GM12864 (cell line): ENCODE data around the gene ZDHHC7.
A peak's percentile ranks its signal among the peaks of the same experiment; 100 is the strongest.

Experiments
- DNase-seq: peaks from one replicate; pipeline ENCODE4 v3.0.0-alpha.2; 2011; ENCODE audit warnings: low read depth
- H3K4me3 ChIP-seq: 2 replicates; pipeline ENCODE4 v1.5.1; 2011; ENCODE audit warnings: mild to moderate bottlenecking, low read depth, low read length, control low read depth
- CTCF ChIP-seq: IDR thresholded peaks from 2 replicates; pipeline ENCODE4 v1.5.1; 2011; ENCODE audit warnings: low read depth, mild to moderate bottlenecking, moderate library complexity, low read length, control low read depth, inconsistent platforms; ENCODE audit errors: missing control alignments

ZDHHC7 gene

GRCh38 chr16:84963066-84963465, 48.3 kb downstream of the ZDHHC7 start:
- DNase-seq = no peak
- TF ChIP-seq CTCF = no peak
- no peak overlapping the region for H3K4me3 ChIP-seq

- DNase-seq = no peak
- H3K4me3 ChIP-seq = no peak overlapping the region
- no peak for TF ChIP-seq CTCF
Measured at GRCh38 chr16:84960942-84961341, 50.4 kb downstream of the ZDHHC7 start.

- no peak for DNase-seq
- no peak for TF ChIP-seq CTCF
- H3K4me3 ChIP-seq = no peak overlapping the region
Measured at GRCh38 chr16:84959784-84960417, 51.4 kb downstream of the ZDHHC7 start.

GRCh38 chr16:84959045-84959576, 52.2 kb downstream of the ZDHHC7 start:
- H3K4me3 ChIP-seq = no peak overlapping the region
- peak; percentile 28 for TF ChIP-seq CTCF
- no peak for DNase-seq

DNA sequence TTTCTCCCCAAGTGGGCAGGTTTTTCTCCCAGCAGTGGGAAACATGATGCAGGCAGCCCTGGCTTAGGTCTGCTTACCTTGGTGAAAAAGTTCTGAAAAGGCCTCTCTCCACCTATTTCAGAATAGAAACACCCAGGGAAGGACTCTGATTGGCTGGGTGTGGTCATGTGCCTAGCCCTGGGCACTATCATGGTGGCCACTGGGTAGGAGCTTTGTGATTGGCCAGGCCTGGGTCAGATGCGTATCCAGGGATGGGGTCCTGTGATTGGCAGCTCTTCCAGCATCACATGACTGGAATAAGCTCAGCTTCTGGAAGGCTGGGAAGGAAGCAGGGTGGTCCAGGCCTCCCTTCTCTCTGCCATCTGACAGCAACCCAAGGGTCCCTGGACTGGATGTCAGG, 53.5 kb downstream of the ZDHHC7 start:
- no peak overlapping the region for H3K4me3 ChIP-seq
- DNase-seq = no peak
- no peak for TF ChIP-seq CTCF

DNA sequence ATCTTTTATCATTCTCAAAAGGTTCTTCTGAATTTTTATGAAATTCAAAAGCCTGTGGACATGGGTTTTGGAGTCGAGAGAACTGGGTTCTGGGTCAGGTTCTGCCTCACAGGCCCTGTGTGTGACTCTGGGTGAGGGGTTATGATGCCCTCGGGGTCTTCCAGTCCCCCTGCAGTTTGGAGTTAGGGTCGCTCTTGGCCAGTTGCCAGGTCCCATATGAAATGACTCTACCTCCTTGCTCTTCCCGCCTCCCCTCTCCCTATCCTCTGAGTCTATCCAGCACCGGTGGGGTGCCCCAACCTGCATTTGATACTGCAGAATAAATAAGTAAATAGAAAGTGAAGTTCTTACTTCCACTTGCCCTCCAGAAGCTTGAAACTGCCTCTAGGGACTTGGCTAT, 54.1 kb downstream of the ZDHHC7 start:
- no peak for TF ChIP-seq CTCF
- DNase-seq = no peak
- no peak overlapping the region for H3K4me3 ChIP-seq

DNA sequence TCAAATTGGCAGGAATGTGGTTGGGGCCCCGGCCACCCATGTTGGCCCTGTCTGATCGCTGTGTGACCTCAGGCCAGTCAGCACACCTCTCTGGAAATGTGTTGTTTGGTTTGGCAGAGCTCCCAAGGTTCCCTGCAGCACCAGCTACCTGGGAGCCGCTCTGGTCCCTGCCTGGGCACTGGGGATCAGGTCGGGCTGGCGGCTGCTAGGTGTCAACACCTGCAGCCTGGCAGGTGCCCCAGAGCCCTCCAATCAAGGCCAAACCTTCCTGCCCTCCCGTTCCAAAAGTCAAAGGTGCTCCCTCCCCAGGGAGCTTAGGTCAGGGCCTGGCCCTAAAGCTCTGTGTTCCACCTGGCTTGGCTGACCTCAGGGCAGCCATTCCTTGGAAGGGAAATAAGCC, 55.9 kb downstream of the ZDHHC7 start:
- no peak for DNase-seq
- H3K4me3 ChIP-seq = no peak overlapping the region
- TF ChIP-seq CTCF = no peak
